GM21447 (cell line): Measurements from ENCODE around the gene CYTH3.
"Not testable (repeated sequence)": the region's sequence is repeated elsewhere in the genome, so short reads cannot be mapped to it uniquely, and the experiment has no call there.

Experiments
- ATAC-seq: cut with Tn5 transposase; IDR thresholded peaks from one replicate; pipeline ENCODE4 v1.9.1; 2021; ENCODE audit not compliant: unreplicated experiment

The CYTH3 gene

GRCh38 chr7:6154542-6155404 lies 117.7 kb downstream of the CYTH3 start:
- ATAC-seq: no peak

DNA sequence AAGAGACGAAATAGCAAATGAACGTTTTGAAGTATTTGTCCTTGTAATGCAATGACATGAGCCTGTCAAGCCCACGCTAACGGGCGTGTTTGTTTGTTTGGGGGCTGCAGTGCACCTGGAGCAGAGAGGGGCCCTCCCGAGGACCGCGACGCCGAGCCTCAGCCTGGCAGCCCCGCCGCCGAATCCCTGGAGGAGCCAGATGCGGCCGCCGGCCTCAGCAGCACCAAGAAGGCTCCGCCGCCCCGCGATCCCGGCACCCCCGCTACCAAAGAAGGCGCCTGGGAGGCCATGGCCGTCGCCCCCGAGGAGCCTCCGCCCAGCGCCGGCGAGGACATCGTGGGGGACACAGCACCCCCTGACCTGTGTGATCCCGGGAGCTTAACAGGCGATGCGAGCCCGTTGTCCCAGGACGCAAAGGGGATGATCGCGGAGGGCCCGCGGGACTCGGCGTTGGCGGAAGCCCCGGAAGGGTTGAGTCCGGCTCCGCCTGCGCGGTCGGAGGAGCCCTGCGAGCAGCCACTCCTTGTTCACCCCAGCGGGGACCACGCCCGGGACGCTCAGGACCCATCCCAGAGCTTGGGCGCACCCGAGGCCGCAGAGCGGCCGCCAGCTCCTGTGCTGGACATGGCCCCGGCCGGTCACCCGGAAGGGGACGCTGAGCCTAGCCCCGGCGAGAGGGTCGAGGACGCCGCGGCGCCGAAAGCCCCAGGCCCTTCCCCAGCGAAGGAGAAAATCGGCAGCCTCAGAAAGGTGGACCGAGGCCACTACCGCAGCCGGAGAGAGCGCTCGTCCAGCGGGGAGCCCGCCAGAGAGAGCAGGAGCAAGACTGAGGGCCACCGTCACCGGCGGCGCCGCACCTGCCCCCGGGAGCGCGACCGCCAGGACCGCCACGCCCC lies 118.5 kb downstream of the CYTH3 start:
- no peak for ATAC-seq

GRCh38 chr7:6151994-6152735 lies 120.3 kb downstream of the CYTH3 start:
- no peak for ATAC-seq

- not testable (repeated sequence) for ATAC-seq
These were observed 120.9 kb downstream of the CYTH3 start for GRCh38 chr7:6151527-6151926.

DNA sequence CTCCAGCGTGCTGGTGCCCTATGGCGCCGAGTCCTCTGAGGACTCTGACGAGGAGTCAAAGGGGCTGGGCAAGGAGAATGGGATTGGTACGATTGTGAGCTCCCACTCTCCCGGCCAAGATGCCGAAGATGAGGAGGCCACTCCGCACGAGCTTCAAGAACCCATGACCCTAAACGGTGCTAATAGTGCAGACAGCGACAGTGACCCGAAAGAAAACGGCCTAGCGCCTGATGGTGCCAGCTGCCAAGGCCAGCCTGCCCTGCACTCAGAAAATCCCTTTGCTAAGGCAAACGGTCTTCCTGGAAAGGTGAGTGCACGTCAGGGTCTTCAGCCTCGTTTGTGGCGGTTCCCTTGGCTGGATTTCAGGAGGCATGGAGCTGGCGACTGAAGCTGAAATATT lies 122.4 kb downstream of the CYTH3 start:
- no peak for ATAC-seq

DNA sequence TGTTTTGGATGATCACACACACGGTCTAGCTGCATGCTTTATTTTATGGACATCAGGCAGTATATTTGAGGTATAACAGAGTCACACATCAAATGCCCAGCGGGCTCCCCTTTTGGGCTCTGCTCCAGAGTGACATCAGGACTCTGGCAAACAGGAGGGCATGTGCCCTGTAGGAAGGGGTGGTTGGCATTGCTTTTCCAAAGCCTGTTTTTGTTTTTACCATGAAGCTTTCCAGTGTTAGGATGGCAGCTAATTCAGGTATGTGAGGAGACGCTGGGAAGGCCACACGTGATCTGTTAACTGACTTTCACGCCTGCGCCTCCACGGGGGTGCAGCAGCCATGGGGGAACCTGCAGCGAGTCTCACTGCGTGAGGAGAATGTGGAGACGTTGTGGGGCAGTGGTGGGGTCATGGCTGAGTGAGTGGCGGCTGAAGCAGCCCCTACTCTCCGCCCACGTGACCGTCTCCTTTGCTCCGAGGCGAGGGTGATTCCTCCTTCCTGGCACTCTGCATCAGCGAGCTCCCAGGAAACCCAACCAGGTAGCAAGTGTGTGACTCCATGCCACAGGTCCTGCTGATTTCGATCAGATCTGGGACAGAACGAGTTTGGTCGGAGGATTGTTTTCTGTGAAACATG lies 123.6 kb downstream of the CYTH3 start:
- no peak for ATAC-seq

- no peak for ATAC-seq
These were observed 124.8 kb downstream of the CYTH3 start for GRCh38 chr7:6147627-6148026.

GRCh38 chr7:6146666-6147065 lies 125.8 kb downstream of the CYTH3 start:
- ATAC-seq: no peak

- no peak for ATAC-seq
These were observed 128.4 kb downstream of the CYTH3 start for GRCh38 chr7:6143997-6144396.

DNA sequence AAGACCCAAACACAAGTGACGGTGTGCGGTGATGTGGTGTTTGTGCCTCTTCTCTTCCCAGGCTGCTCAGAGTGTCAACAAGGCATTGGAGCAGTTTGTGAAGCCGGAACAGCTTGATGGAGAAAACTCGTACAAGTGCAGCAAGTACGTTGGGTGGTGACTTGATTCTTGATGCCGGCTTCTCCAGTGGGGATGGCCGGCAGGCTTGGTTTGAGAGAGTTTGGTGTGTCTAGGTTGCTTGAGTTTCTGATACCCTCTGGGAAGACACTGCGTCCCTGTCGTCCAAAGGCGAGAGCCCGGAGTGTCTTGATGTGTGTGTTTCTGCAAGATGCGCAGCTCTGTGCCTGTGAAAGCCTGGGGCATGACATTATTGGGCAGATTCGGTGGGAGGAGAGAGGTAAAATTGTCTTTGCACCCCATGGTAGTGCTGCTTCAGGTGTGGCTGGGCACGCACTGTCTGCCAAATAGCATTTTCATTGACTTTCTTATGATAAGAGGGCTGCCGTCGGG lies 129.5 kb downstream of the CYTH3 start:
- no peak for ATAC-seq

- ATAC-seq: no peak
These were observed 133.0 kb downstream of the CYTH3 start for GRCh38 chr7:6139189-6139996.

GRCh38 chr7:6136475-6136874 lies 135.9 kb downstream of the CYTH3 start:
- ATAC-seq: no peak

DNA sequence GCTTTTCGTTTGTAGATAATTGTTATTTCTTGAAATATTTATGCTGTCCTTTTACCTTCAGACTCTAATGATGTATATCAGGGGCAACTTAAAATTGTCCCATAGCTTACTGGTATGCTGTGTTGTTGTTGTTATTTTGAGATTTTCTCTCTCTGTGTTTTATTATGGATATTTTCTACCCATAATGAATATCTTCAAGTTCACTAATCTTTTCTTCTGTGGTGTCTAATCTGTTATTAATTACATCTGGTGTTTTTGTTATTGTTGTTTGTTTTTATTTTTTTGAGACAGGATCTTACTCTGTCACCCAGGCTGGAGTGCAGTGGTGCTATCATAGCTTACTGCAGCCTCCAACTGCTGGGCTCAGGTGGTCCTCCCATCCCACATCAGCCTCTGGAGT lies 139.2 kb downstream of the CYTH3 start:
- ATAC-seq: no peak

GRCh38 chr7:6130007-6130587 lies 142.3 kb downstream of the CYTH3 start:
- ATAC-seq: no peak

DNA sequence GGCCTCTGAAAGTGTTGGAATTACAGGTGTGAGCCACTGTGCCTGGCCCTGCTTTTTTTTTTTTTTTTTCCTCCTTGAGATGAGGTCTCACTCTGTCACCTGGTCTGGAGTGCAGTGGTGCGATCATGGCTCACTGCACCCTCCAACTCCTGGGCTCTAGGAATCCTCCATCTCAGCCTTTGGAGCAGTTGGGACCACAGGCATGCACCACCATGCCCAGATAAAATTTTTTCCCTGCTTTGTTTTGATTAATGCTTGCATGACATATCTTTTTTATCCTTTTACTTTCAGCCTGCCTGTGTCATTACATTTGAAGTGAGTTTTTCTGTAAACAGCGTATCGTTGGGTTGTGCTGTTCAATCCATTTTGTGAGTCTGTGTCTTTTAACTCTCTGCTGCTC lies 144.2 kb downstream of the CYTH3 start:
- no peak for ATAC-seq

- no peak for ATAC-seq
These were observed 145.3 kb downstream of the CYTH3 start for GRCh38 chr7:6127110-6127490.

GRCh38 chr7:6123843-6124242 lies 148.6 kb downstream of the CYTH3 start:
- no peak for ATAC-seq

DNA sequence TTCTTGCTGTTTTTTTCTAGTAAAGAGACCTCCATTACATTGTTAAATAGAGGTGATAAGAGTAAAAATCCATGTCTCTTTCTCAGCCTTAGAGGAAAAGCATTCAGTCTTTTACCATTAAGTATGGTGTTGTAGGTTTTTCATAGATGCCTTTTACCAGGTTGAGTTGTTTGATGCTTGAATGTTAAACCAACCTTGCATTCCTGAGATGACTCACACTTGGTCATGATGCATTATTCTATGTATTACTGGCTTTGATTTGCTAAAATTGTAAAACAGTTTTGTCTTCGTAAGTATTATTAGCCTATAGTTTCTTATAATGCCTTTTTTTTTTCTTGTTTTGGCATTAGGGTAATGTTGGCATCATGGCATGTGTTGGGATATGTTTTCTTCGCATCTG lies 151.3 kb downstream of the CYTH3 start:
- no peak for ATAC-seq

DNA sequence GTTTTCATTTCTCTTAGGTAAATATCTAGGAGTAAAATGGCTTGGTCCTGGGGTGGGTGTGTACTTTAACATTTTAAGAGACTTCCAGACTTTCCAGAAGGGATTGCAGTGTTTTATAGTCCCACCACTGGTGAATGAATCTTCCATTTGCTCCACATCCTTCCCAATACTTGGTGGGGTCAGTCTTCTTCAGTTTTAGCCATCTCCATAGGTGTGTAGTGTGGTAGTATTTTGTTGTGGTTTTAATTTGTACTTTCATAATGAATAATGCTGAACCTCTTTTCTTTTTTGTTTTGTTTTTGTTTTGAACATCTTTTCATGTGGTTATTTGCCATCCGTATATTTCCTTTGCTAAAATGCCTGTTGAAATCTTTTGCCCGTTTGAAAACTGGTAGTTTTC lies 154.9 kb downstream of the CYTH3 start:
- ATAC-seq: no peak
